ENCODE measurements around the gene TMEM121. TPM values are rescaled to one million over a fixed set of nuclear protein-coding genes. Genes with fewer than 3 reads are reported as not detected.

Gene TMEM121
- total RNA-seq, 4 donors from 2014 or later = 0.99 to 5.4 (median 4.0) TPM

DNA sequence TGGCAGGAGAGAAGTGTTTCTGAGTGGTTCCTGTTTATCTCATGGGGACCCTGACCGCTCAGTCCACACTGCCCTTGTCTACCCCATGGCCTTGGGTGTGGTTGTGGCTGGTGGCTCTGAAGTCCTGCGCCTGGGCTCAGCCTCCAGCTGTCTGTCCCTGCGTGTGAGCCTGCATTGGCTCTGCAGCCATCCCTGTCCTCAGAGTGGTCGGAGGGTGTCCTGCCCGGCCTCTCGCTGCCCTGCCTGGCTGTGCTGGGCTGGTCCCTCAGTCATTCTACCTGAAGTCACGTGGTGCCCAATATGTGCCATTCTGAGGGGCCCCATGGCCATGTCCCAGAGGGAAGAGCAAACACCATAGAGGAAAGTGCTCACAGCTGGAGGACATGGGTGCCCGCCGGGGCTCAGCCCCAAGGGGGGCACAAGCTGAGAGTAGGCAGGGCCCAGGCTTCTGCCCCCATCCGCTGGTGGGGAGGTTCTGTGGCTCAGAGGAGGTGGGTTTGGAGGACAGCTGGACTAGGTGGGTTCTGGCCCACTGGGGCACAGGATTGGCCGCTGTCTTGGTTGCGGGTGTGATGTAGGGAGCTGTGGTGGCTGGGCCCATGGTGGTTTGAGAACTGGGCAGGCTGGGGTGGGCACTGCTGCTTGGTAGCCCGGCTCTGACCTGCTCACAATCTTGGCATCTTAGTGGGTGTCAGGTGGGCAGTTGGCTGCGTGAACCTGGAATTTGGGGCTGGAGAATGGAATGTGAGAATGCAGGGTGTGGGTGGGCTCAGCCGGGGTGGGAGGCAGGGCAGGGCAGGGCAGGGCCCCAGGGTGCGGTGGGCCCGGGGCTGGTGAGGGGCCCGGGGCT is 23.7 kb upstream of the TMEM121 start:
- no peak overlapping the region for H3K4me3 ChIP-seq (ENCODE audit: low read depth, poor library complexity, severe bottlenecking)
- TF ChIP-seq, protein P1, sequence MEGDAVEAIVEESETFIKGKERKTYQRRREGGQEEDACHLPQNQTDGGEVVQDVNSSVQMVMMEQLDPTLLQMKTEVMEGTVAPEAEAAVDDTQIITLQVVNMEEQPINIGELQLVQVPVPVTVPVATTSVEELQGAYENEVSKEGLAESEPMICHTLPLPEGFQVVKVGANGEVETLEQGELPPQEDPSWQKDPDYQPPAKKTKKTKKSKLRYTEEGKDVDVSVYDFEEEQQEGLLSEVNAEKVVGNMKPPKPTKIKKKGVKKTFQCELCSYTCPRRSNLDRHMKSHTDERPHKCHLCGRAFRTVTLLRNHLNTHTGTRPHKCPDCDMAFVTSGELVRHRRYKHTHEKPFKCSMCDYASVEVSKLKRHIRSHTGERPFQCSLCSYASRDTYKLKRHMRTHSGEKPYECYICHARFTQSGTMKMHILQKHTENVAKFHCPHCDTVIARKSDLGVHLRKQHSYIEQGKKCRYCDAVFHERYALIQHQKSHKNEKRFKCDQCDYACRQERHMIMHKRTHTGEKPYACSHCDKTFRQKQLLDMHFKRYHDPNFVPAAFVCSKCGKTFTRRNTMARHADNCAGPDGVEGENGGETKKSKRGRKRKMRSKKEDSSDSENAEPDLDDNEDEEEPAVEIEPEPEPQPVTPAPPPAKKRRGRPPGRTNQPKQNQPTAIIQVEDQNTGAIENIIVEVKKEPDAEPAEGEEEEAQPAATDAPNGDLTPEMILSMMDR (IDR thresholded peaks at IDR 0.05) = no peak
- no peak for TF ChIP-seq POLR2A (IDR thresholded peaks at IDR 0.05)
- intact Hi-C loops (cut with DNase I; ENCODE audit: low total_unique reads) = no loop called here
- DNase-seq (ENCODE audit: low spot score in 2 of 2) = no peak
- 72 to 79% methylated on average over 13 to 14 of the region's 18 CpGs for WGBS, 2 donors

DNA sequence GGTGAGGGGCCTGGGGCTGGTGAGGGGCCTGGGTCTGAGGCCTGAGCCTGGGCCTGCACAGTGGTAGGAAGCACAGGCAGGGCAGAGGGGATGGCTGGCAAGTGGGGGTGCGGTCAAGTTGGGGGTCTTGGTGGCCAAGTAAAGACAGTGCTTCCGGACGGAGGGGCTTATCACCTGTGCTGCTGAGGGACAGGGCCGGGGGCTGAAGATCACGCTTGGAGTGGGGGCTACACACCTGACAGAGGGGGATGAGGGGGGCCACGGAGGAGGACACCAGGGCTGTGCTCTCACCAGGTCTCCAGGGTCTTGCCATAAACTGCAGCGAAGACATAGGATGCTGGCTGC is 23.1 kb upstream of the TMEM121 start:
- intact Hi-C loops (cut with DNase I; ENCODE audit: low total_unique reads) = no loop called here
- H3K4me3 ChIP-seq (ENCODE audit: low read depth, poor library complexity, severe bottlenecking) = no peak overlapping the region
- WGBS, 2 donors = 82 to 86% methylated on average over 7 of the region's 7 CpGs
- no peak for DNase-seq (ENCODE audit: low spot score in 2 of 2)
- TF ChIP-seq, protein P1 (IDR thresholded peaks at IDR 0.05) = no peak
- no peak for TF ChIP-seq POLR2A (IDR thresholded peaks at IDR 0.05)

- TF ChIP-seq, protein P1 (IDR thresholded peaks at IDR 0.05) = no peak
- no peak for TF ChIP-seq POLR2A (IDR thresholded peaks at IDR 0.05)
- no peak for DNase-seq (ENCODE audit: low spot score in 2 of 2)
- WGBS, 2 donors = 58 to 73% methylated on average over 26 to 29 of the region's 29 CpGs
- no peak overlapping the region for H3K4me3 ChIP-seq (ENCODE audit: low read depth, poor library complexity, severe bottlenecking)
- intact Hi-C loops (cut with DNase I; ENCODE audit: low total_unique reads) = no loop called here
These were observed 22.3 kb upstream of the TMEM121 start for GRCh38 chr14:105503935-105504692.

- H3K4me3 ChIP-seq (ENCODE audit: low read depth, poor library complexity, severe bottlenecking) = no peak overlapping the region
- 75 to 93% methylated on average over 4 to 16 of the region's 16 CpGs for WGBS, 2 donors
- intact Hi-C loops (cut with DNase I; ENCODE audit: low total_unique reads) = no loop called here
These were observed 21.3 kb upstream of the TMEM121 start for GRCh38 chr14:105505101-105505500.

GRCh38 chr14:105507247-105507646 is 19.1 kb upstream of the TMEM121 start:
- TF ChIP-seq, protein P1 (IDR thresholded peaks at IDR 0.05) = no peak
- TF ChIP-seq POLR2A (IDR thresholded peaks at IDR 0.05) = no peak
- H3K4me3 ChIP-seq (ENCODE audit: low read depth, poor library complexity, severe bottlenecking) = no peak overlapping the region
- intact Hi-C loops (cut with DNase I; ENCODE audit: low total_unique reads) = no loop called here
- 74 to 80% methylated on average over 17 of the region's 17 CpGs for WGBS, 2 donors
- DNase-seq (ENCODE audit: low spot score in 2 of 2) = no peak

More at GRCh38 chr14:105505101-105505500, 21.3 kb upstream of the TMEM121 start:
- no peak for TF ChIP-seq POLR2A (IDR thresholded peaks at IDR 0.05)
- TF ChIP-seq, protein P1 (IDR thresholded peaks at IDR 0.05) = no peak
- DNase-seq (ENCODE audit: low spot score in 2 of 2) = no peak
